BJ (cell line): Measurements from ENCODE around the gene CPAMD8. TPM values are rescaled to one million over a fixed set of nuclear protein-coding genes. Genes with fewer than 3 reads are reported as not detected.

Experiments used
- CTCF ChIA-PET: fragments of 350-600 bp; formaldehyde crosslinking; extraction: SDS; loops from one replicate; lab custom pipeline; 2021; ENCODE audit warnings: antibody characterized with exemption, inconsistent platforms; lab: Yijun Ruan, JAX
- POLR2A ChIA-PET: fragments of 300-600 bp; sonication (Branson Sonifier 250); formaldehyde crosslinking; extraction: SDS; loops from one replicate; lab custom pipeline; 2021; ENCODE audit warnings: antibody characterized with exemption; lab: Charles Lee
- DNase-seq: peaks from one replicate; pipeline ENCODE4 v3.0.0-alpha.2; 2011; ENCODE audit warnings: low read depth
- H3K27me3 ChIP-seq: 2 replicates; pipeline ENCODE4 v1.6.0; 2011; ENCODE audit warnings: low read length; ENCODE audit not compliant: control insufficient read depth, insufficient read depth
- H3K36me3 ChIP-seq: 2 replicates; pipeline ENCODE4 v1.5.1; 2011; ENCODE audit warnings: low read length; ENCODE audit not compliant: control insufficient read depth, insufficient read depth
- H3K4me3 ChIP-seq: 2 replicates; pipeline ENCODE4 v1.5.1; 2011; ENCODE audit warnings: low read depth, mild to moderate bottlenecking, control low read depth, low read length
- CTCF ChIP-seq: IDR thresholded peaks from 2 replicates; pipeline ENCODE4 v1.5.1; 2011; ENCODE audit warnings: low read depth, mild to moderate bottlenecking, control low read depth, inconsistent platforms, low read length, moderate library complexity; ENCODE audit not compliant: insufficient read depth
- polyA plus RNA-seq: library from polyadenylated mRNA; depleted of rRNA; stranded (reverse); fragments of >200 nt; gene quantifications from 2 replicates; pipeline ENCODE4 v1.2.3, GENCODE V29; 2011

The CPAMD8 gene
- polyA plus RNA-seq, 1 experiment: 1.1 TPM

- CTCF ChIA-PET: no interaction called here
- no peak overlapping the region for H3K4me3 ChIP-seq
- H3K27me3 ChIP-seq: 0 out of 2 replicates have a peak, but pooled peaks cover 2% of the 10 kb centered on the region
- POLR2A ChIA-PET: no interaction called here
- no peaks in the 10 kb centered on the region for H3K36me3 ChIP-seq
- no peak for DNase-seq
- no peak for TF ChIP-seq CTCF
Measured at GRCh38 chr19:16891696-16892382, 134.8 kb downstream of the CPAMD8 start.

- Histone ChIP-seq H3K4me3 (no peak overlapping the region), H3K36me3 (no peaks in the 10 kb centered on the region), H3K27me3 (0 out of 2 replicates have a peak, but pooled peaks cover 2% of the 10 kb centered on the region)
- no peak for TF ChIP-seq CTCF
- no peak for DNase-seq
- CTCF ChIA-PET: no interaction called here
- POLR2A ChIA-PET: no interaction called here
Measured at GRCh38 chr19:16890461-16891184, 136.0 kb downstream of the CPAMD8 start.

- POLR2A ChIA-PET: no interaction called here
- TF ChIP-seq CTCF: no peak
- Histone ChIP-seq H3K27me3 (0 out of 2 replicates have a peak, but pooled peaks cover 2% of the 10 kb centered on the region), H3K36me3 (no peaks in the 10 kb centered on the region), H3K4me3 (no peak overlapping the region)
- DNase-seq: no peak
- CTCF ChIA-PET: no interaction called here
Measured at GRCh38 chr19:16889883-16890460, 136.6 kb downstream of the CPAMD8 start.

DNA sequence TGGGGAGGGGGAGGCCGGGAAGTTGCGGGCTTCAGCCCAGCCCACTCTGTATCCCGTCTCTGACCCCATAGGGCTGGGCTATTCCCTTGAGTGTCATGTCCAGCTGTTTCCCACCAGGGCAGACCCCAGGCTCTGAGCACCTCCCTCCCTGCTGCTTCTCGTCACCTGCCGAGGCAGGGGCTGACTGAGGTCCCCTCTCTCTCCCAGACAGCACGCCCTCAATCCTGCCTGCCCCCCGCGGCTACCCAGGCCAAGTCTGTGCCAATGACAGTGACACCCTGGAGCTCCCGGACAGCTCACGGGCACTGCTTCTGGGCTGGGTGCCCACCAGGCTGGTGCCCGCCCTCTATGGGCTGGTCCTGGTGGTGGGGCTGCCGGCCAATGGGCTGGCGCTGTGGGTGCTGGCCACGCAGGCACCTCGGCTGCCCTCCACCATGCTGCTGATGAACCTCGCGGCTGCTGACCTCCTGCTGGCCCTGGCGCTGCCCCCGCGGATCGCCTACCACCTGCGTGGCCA, 137.2 kb downstream of the CPAMD8 start:
- no peak for DNase-seq

More for the DNA sequence above, 137.2 kb downstream of the CPAMD8 start:
- no peak overlapping the region for H3K4me3 ChIP-seq
- H3K27me3 ChIP-seq: 0 out of 2 replicates have a peak, but pooled peaks cover 2% of the 10 kb centered on the region
- no peaks in the 10 kb centered on the region for H3K36me3 ChIP-seq
- ChIA-PET POLR2A (no interaction called here), CTCF (no interaction called here)
- TF ChIP-seq CTCF: no peak
